Transverse colon (tissue), 4 donors: ENCODE data around the gene GPR45. TPM values are rescaled to one million over a fixed set of nuclear protein-coding genes. Genes with fewer than 3 reads are reported as not detected.

Experiments used
- DNase-seq: peaks from one replicate; pipeline ENCODE4 v3.0.0-alpha.2; 2019
- H3K27ac ChIP-seq, 4 donors: fragments of 200-600 bp; sonication (generic); 2 replicates each; pipeline ENCODE4 v1.5.1; 2016 to 2018; ENCODE audit warnings: inconsistent platforms in 4 of 4
- H3K27me3 ChIP-seq: fragments of 200-600 bp; sonication (generic); 2 replicates; pipeline ENCODE4 v1.5.1; 2017; ENCODE audit warnings: inconsistent platforms
- H3K36me3 ChIP-seq, 4 donors: fragments of 200-600 bp; sonication (generic); 2 replicates each; pipeline ENCODE4 v1.5.1; 2017 to 2019; ENCODE audit warnings: inconsistent platforms in 4 of 4
- H3K4me1 ChIP-seq, 4 donors: fragments of 200-600 bp; sonication (generic); 2 replicates each; pipeline ENCODE4 v1.5.1; 2017 to 2020; ENCODE audit warnings: inconsistent platforms in 4 of 4
- H3K4me3 ChIP-seq, 4 donors: fragments of 200-600 bp; sonication (generic); 1 replicate in 1 of 4; 2 replicates in 3 of 4; pipeline versions ENCODE4 v1.5.1 to v1.6.1; 2017 to 2019; ENCODE audit warnings: inconsistent platforms in 4 of 4
- H3K9me3 ChIP-seq, 2 donors: fragments of 200-600 bp; sonication (generic); 2 replicates each; pipeline ENCODE4 v1.5.1; 2017 to 2019; ENCODE audit warnings: inconsistent platforms in 2 of 2
- EP300 ChIP-seq: sonication (generic); formaldehyde crosslinking; IDR thresholded peaks from one replicate; pipeline ENCODE4 v1.6.1; 2017; ENCODE audit warnings: antibody characterized with exemption, low read depth
- POLR2A ChIP-seq: fragments of 450-650 bp; IDR thresholded peaks from one replicate; pipeline ENCODE4 v1.6.1; 2016; ENCODE audit warnings: antibody characterized with exemption, mild to moderate bottlenecking, moderate library complexity
- POLR2AphosphoS5 ChIP-seq, 3 donors: sonication (generic); formaldehyde crosslinking; IDR thresholded peaks; one replicate each; pipeline ENCODE4 v1.6.1; 2016; ENCODE audit warnings: antibody characterized with exemption in 3 of 3
- WGBS, 2 donors: methylation state at CpG; one replicate each; pipeline ENCODE4 v1.1.5; 2018; ENCODE audit warnings: low coverage in 1 of 2; 5-methylcytosine and 5-hydroxymethylcytosine counted together
- in situ Hi-C, 4 donors: fragments of 200-750 bp; cut with MboI; loops; one replicate each; pipeline versions ENCODE4 v1.15.0 to v1.15.1; 2017; ENCODE audit warnings: low sequenced_read_pairs in 3 of 4, low pct_ligation_motif_present in 1 of 4, low pct_unique_long_range_greater_than_20kb in 1 of 4
- intact Hi-C: fragments of 100-400 bp; cut with DNase I; formaldehyde crosslinking; loops from one replicate; pipeline ENCODE4 v1.15.1; 2023; ENCODE audit warnings: low total_unique reads
- total RNA-seq, 4 donors: library from RNA; depleted of rRNA; stranded (reverse); fragments of >200 nt; gene quantifications; one replicate each; pipeline ENCODE4 v1.1.0, GENCODE V29; 2016
- TF ChIP-seq, protein P1 (sequence below), 5 experiments: fragments of 200-600 bp in 3 of 5; fragments of 450-650 bp in 2 of 5; sonication (generic) in 3 of 5; IDR thresholded peaks; 1 replicate in 2 of 5; 2 replicates in 3 of 5; pipeline ENCODE4 v1.5.1; 2016 to 2017; ENCODE audit warnings: antibody characterized with exemption in 5 of 5, inconsistent platforms in 3 of 5, mild to moderate bottlenecking in 2 of 5, moderate library complexity in 1 of 5

GPR45 gene
- total RNA-seq, 4 donors from 2014 or later, result not detected

DNA sequence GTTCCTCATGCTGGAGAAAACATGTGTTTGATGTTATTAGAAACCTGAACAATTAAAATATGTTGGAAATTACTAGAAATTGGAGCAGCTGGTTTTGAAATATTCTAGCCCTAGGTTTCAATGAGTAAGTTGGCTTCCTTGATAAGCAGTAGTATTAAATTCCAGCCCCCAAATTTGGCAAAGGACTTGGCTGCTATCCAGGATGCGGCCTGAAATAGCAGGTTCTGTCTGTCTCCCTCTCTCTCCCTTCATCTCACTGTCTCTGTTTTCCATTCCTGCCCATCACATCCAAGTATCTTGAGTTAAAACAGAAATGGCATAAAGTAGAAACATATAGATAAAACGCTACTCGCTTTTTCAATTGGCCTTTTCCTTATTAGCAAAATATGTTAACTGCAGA, 20.9 kb upstream of the GPR45 start:
- in situ Hi-C loops (no loop called here), intact Hi-C loops (no loop called here)
- no peaks in the 10 kb centered on the region for H3K4me1 ChIP-seq
- DNase-seq, result no peak
- no peak overlapping the region for H3K4me3 ChIP-seq
- no peaks in the 10 kb centered on the region for H3K27me3 ChIP-seq
- no peaks in the 10 kb centered on the region for H3K9me3 ChIP-seq
- H3K36me3 ChIP-seq, result no peaks in the 10 kb centered on the region
- no peak overlapping the region for H3K27ac ChIP-seq
- 71 to 72% methylated on average over 3 of the region's 3 CpGs for WGBS, 2 donors
- no peak for TF ChIP-seq EP300
- TF ChIP-seq, protein P1, sequence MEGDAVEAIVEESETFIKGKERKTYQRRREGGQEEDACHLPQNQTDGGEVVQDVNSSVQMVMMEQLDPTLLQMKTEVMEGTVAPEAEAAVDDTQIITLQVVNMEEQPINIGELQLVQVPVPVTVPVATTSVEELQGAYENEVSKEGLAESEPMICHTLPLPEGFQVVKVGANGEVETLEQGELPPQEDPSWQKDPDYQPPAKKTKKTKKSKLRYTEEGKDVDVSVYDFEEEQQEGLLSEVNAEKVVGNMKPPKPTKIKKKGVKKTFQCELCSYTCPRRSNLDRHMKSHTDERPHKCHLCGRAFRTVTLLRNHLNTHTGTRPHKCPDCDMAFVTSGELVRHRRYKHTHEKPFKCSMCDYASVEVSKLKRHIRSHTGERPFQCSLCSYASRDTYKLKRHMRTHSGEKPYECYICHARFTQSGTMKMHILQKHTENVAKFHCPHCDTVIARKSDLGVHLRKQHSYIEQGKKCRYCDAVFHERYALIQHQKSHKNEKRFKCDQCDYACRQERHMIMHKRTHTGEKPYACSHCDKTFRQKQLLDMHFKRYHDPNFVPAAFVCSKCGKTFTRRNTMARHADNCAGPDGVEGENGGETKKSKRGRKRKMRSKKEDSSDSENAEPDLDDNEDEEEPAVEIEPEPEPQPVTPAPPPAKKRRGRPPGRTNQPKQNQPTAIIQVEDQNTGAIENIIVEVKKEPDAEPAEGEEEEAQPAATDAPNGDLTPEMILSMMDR (IDR thresholded peaks at IDR 0.05), result no peak
- no peak for TF ChIP-seq POLR2AphosphoS5 (IDR thresholded peaks at IDR 0.05)

DNA sequence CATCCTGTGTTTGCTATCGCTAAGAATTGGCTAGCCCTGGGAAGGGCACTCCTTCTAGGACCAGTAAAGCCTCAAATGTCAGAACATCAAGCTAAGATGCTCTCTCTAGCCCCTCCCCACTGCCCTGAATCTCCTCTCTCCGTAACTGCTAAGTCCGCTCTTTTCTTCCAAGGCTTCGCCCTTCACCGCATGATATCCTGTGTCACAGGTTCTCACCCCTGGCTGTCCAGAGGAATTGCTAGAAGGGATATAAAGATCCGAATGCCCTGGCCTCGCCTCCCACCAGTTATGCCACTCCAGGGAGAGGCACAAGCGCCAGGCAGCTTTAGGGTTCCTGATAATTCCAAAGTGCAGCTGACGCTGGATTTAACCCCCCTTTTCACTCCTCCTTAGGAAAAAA, 17.1 kb upstream of the GPR45 start:
- no peaks in the 10 kb centered on the region for H3K9me3 ChIP-seq
- H3K27ac ChIP-seq, result no peak overlapping the region
- H3K4me3 ChIP-seq, result no peak overlapping the region
- DNase-seq, result no peak
- in situ Hi-C loops, result no loop called here
- no peaks in the 10 kb centered on the region for H3K4me1 ChIP-seq
- no peaks in the 10 kb centered on the region for H3K36me3 ChIP-seq
- intact Hi-C loops, result no loop called here
- H3K27me3 ChIP-seq, result no peaks in the 10 kb centered on the region
- 83 to 84% methylated on average over 9 of the region's 9 CpGs for WGBS, 2 donors
- no peak for TF ChIP-seq POLR2A
- TF ChIP-seq, protein P1 (IDR thresholded peaks at IDR 0.05), result no peak
- no peak for TF ChIP-seq POLR2AphosphoS5 (IDR thresholded peaks at IDR 0.05)
- TF ChIP-seq EP300, result no peak

DNA sequence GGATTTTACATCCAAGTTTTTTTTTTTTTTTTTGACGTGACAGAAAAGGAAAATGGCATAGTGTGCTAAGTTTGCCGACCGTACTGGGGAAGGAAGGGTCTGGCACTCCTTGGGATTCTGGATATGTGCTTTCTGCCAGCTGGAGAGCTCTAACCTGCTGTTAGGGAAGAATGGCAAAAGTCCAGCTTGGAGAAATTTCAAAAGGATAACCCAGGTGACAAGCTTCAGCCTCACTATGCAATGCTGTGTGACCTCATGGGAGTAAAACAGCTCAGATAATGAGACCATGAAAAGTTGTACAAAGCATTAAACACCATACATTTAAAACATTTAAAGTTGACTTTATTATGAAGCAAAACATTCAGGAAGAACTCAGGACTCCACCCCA, 10.3 kb upstream of the GPR45 start:
- in situ Hi-C loops, result loop anchor here in 1 of 4 donors (10.0 kb wide), 1 partner anchor 116 kb away; no protein-coding TSS in a partner anchor

DNA sequence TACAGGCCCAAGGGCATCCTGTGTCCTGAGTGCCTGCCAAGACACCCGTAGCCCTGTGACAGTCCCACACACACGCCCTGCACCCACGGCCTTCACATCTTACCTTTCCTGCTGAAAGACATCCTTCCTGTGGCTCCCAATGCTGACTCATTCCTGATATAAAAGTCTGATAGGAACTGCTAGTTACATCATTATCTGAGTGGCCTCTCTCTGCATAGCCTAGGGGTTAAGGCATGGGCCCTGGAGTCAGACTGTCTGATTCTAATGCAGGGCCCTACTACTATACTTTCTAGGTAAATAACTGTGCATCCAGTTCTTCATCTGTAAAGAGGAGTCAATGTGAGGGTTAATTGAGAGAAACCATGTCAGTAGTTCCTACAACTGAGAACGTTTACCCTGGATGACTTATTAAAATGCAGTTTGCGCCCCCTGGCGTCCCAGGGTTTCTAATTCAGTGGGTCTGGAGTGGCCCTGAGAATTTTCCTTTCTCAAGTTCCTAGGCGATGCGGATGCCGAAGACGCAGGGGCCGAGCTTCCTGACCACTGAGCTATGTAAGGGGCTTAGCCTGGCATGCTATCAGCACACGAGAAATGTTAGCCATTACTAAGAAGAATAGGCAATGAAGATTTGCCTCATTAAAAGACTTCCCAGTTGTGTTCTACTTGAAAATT, 6.0 kb upstream of the GPR45 start:
- in situ Hi-C loops, result loop anchor here in 3 of 4 donors (5.0 to 10.0 kb wide), 2 partner anchors 121 to 123 kb away; no protein-coding TSS in a partner anchor
- Histone ChIP-seq H3K4me1 (peaks cover 0 to 3% (median 0%) of the 10 kb centered on the region in 4 donors), H3K27ac (no peak overlapping the region), H3K36me3 (no peaks in the 10 kb centered on the region), H3K9me3 (no peaks in the 10 kb centered on the region), H3K4me3 (no peak overlapping the region), H3K27me3 (no peaks in the 10 kb centered on the region)
- WGBS, 2 donors, result 22% methylated on average over 12 of the region's 12 CpGs; no CpG with 5 or more reads in 1 of the 2 donors
- intact Hi-C loops, result loop anchor here (5.0 kb wide), 1 partner anchor 118 kb away; no protein-coding TSS in a partner anchor
- DNase-seq, result peak; percentile 76
- TF ChIP-seq, protein P1 (IDR thresholded peaks at IDR 0.05), result peak; percentile 58 to 70 (median 67)
- no peak for TF ChIP-seq EP300

More for the DNA sequence above, 10.3 kb upstream of the GPR45 start:
- intact Hi-C loops, result no loop called here
- no peaks in the 10 kb centered on the region for H3K9me3 ChIP-seq
- H3K4me3 ChIP-seq, result no peak overlapping the region
- no peaks in the 10 kb centered on the region for H3K36me3 ChIP-seq
- 46 to 81% methylated on average over 3 of the region's 3 CpGs for WGBS, 2 donors
- no peak overlapping the region for H3K27ac ChIP-seq
- DNase-seq, result no peak
- no peaks in the 10 kb centered on the region for H3K4me1 ChIP-seq
- no peaks in the 10 kb centered on the region for H3K27me3 ChIP-seq
- no peak for TF ChIP-seq EP300
- TF ChIP-seq, protein P1 (IDR thresholded peaks at IDR 0.05), result no peak
- TF ChIP-seq POLR2A, result no peak
- TF ChIP-seq POLR2AphosphoS5 (IDR thresholded peaks at IDR 0.05), result no peak
